Subcutaneous adipose tissue (tissue), 4 donors: Measurements from ENCODE around the gene CCSER1. TPM values are rescaled to one million over a fixed set of nuclear protein-coding genes. Genes with fewer than 3 reads are reported as not detected.

ENCODE experiments used
- total RNA-seq, 4 donors: library from RNA; depleted of rRNA; stranded (reverse); fragments of >200 nt; gene quantifications; one replicate each; pipeline ENCODE4 v1.1.0, GENCODE V29; 2016
- TF ChIP-seq, protein P1 (sequence below): fragments of 450-650 bp; IDR thresholded peaks from one replicate; pipeline ENCODE4 v1.5.1; 2016; ENCODE audit warnings: low read depth, mild to moderate bottlenecking, control low read depth, antibody characterized with exemption, moderate library complexity

Gene CCSER1
- total RNA-seq, 4 donors from 2014 or later = 8.0 to 18.1 (median 16.0) TPM

GRCh38 chr4:90118527-90119195 is 8.5 kb upstream of the CCSER1 start:
- TF ChIP-seq, protein P1, sequence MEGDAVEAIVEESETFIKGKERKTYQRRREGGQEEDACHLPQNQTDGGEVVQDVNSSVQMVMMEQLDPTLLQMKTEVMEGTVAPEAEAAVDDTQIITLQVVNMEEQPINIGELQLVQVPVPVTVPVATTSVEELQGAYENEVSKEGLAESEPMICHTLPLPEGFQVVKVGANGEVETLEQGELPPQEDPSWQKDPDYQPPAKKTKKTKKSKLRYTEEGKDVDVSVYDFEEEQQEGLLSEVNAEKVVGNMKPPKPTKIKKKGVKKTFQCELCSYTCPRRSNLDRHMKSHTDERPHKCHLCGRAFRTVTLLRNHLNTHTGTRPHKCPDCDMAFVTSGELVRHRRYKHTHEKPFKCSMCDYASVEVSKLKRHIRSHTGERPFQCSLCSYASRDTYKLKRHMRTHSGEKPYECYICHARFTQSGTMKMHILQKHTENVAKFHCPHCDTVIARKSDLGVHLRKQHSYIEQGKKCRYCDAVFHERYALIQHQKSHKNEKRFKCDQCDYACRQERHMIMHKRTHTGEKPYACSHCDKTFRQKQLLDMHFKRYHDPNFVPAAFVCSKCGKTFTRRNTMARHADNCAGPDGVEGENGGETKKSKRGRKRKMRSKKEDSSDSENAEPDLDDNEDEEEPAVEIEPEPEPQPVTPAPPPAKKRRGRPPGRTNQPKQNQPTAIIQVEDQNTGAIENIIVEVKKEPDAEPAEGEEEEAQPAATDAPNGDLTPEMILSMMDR = no peak

GRCh38 chr4:90120037-90120436 is 7.2 kb upstream of the CCSER1 start:
- TF ChIP-seq, protein P1 = no peak

- TF ChIP-seq, protein P1 = no peak
Measured at GRCh38 chr4:90120815-90121214, 6.4 kb upstream of the CCSER1 start.

GRCh38 chr4:90121676-90122354 is 5.4 kb upstream of the CCSER1 start:
- TF ChIP-seq, protein P1 = no peak

GRCh38 chr4:90122355-90122748 is 4.8 kb upstream of the CCSER1 start:
- TF ChIP-seq, protein P1 = no peak

- TF ChIP-seq, protein P1 = no peak
Measured at GRCh38 chr4:90124276-90124675, 2.9 kb upstream of the CCSER1 start.

GRCh38 chr4:90126805-90127204 is 389 bp upstream of the CCSER1 start:
- TF ChIP-seq, protein P1 = no peak
